ENCODE results near the gene MAP3K12.

Gene MAP3K12

GRCh38 chr12:53506881-53507602 lies 7.8 kb upstream of the MAP3K12 start, which contains the start of gene NPFF:
Gene NPFF (minus strand): TSS chr12:53507484. CDS start chr12:53507474, 10 bp downstream.
- no peak for DNase-seq

GRCh38 chr12:53506450-53506785 lies 7.2 kb upstream of the MAP3K12 start:
- no peak for DNase-seq

GRCh38 chr12:53505555-53506449 lies 6.5 kb upstream of the MAP3K12 start:
- DNase-seq = no peak

- no peak for DNase-seq
Observed at GRCh38 chr12:53505086-53505485, 5.8 kb upstream of the MAP3K12 start.

GRCh38 chr12:53504004-53504920 lies 5.0 kb upstream of the MAP3K12 start:
- no peak for DNase-seq

- DNase-seq = no peak
Observed at GRCh38 chr12:53502983-53503728, 3.9 kb upstream of the MAP3K12 start.

- no peak for DNase-seq
Observed at GRCh38 chr12:53502331-53502730, 3.1 kb upstream of the MAP3K12 start.

GRCh38 chr12:53501615-53502181 lies 2.4 kb upstream of the MAP3K12 start:
- DNase-seq = no peak

- DNase-seq = peak; percentile 99
Observed at GRCh38 chr12:53500776-53501614, 1.7 kb upstream of the MAP3K12 start, which contains the start of gene TARBP2. Gene TARBP2 (plus strand): TSS chr12:53501283. CDS start chr12:53501409, 126 bp downstream.

- DNase-seq = no peak
Observed at GRCh38 chr12:53500142-53500775, 1.0 kb upstream of the MAP3K12 start.

GRCh38 chr12:53498235-53498630 lies 1.0 kb downstream of the MAP3K12 start:
- DNase-seq = no peak

- no peak for DNase-seq
Observed at GRCh38 chr12:53497461-53497860, 1.8 kb downstream of the MAP3K12 start.

- no peak for DNase-seq
Observed at GRCh38 chr12:53496752-53497032, 2.6 kb downstream of the MAP3K12 start.

GRCh38 chr12:53495903-53496751 lies 3.1 kb downstream of the MAP3K12 start:
- DNase-seq = no peak

GRCh38 chr12:53493610-53494391 lies 5.5 kb downstream of the MAP3K12 start:
- no peak for DNase-seq

- DNase-seq = peak; percentile 94
Observed at GRCh38 chr12:53492830-53493609, 6.2 kb downstream of the MAP3K12 start.

GRCh38 chr12:53492188-53492587 lies 7.1 kb downstream of the MAP3K12 start:
- no peak for DNase-seq
